Measurements from ENCODE around the gene RBM5.

DNA sequence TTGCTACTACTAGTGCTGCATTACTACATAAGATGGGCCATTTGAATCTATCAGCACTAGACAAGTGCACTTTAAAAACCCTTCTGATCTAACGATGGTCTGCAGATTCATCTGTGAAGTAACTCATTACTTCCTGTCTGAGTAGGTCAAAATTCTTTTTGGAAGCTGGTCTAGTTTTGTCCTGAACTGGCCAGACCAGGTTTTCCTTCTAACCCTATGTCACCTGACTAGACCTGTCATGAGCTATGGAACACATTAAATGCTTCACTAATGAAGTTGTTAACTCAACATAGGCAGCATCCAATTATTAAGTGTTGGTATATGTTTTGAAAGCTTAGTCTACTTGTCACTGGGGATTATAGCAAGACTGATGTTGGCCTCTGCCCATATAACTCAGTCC, 10.1 kb upstream of the RBM5 start:
- TF ChIP-seq ZNF114 (tag by site-specific recombination; IDR thresholded peaks at IDR 0.05) (no peak), CTCF (tag by site-specific recombination; IDR thresholded peaks at IDR 0.05) (no peak), ZFP41 (tag by site-specific recombination; IDR thresholded peaks at IDR 0.05; ENCODE audit: borderline replicate concordance) (no peak), EGR2 (tag by site-specific recombination; IDR thresholded peaks at IDR 0.05; ENCODE audit: low read depth) (no peak)

Data from HEK293 (cell line).